Urothelium cell line (cell line): ENCODE results near the gene PLA2G6.
"Not testable (repeated sequence)": the region's sequence is repeated elsewhere in the genome, so short reads cannot be mapped to it uniquely, and the experiment has no call there.

Experiments used
- DNase-seq: peaks from one replicate; pipeline ENCODE4 v3.0.0; 2011; ENCODE audit warnings: low spot score, mixed read lengths
- FAIRE-seq: peaks from 2 replicates; lab custom pipeline; 2011; peaks lifted over from hg19 to GRCh38; lab: Jason Lieb, UNC

PLA2G6 gene

GRCh38 chr22:38171927-38172831, 9.5 kb downstream of the PLA2G6 start:
- FAIRE-seq (no peak), DNase-seq (peak; percentile 51)

- DNase-seq (no peak), FAIRE-seq (no peak)
These were observed 11.2 kb downstream of the PLA2G6 start for GRCh38 chr22:38170469-38170868.

- FAIRE-seq (no peak), DNase-seq (no peak)
These were observed 12.5 kb downstream of the PLA2G6 start for GRCh38 chr22:38169116-38169515.

DNA sequence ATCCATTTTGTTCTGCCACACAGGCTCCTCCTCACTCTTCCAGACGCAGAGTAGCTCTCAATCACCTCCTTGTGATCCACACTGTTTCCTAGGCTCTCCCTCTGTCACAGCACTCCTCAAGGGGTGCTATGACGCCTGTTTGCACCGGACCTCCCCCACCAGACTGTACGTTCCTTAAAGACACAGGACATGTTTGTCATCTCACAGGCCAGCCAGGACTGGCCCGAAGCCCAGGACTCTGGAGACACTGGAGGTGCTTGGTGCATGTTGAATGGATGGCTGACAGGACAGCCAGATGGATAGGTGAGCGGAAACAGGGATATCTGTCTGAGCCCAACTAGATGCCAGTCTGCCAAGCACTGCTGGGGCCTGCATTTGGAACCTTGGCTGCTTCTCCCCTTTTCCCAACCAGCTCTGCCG, 13.6 kb downstream of the PLA2G6 start:
- DNase-seq: no peak

GRCh38 chr22:38165922-38166593, 15.6 kb downstream of the PLA2G6 start:
- FAIRE-seq (no peak), DNase-seq (no peak)

More for the DNA sequence above, 13.6 kb downstream of the PLA2G6 start:
- FAIRE-seq: peak; percentile 30

DNA sequence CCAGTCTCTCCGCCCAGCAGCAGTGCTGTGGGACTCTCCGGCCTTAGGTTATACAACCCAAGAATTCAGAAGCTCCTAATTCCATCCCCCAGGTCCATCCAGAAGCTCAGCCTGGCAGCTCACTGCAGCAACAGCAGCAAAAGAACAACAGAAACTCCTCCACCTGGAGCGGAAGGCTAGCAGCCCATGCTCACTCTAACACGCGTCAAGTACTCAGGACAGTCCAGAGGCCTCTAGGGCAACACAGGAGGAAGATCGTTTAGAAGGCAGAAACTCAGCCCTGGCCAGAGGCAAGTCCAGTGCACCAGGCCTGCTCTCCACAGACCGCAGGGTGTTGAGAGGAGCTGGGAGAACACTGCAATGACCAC, 17.1 kb downstream of the PLA2G6 start:
- no peak for DNase-seq
- no peak for FAIRE-seq

DNA sequence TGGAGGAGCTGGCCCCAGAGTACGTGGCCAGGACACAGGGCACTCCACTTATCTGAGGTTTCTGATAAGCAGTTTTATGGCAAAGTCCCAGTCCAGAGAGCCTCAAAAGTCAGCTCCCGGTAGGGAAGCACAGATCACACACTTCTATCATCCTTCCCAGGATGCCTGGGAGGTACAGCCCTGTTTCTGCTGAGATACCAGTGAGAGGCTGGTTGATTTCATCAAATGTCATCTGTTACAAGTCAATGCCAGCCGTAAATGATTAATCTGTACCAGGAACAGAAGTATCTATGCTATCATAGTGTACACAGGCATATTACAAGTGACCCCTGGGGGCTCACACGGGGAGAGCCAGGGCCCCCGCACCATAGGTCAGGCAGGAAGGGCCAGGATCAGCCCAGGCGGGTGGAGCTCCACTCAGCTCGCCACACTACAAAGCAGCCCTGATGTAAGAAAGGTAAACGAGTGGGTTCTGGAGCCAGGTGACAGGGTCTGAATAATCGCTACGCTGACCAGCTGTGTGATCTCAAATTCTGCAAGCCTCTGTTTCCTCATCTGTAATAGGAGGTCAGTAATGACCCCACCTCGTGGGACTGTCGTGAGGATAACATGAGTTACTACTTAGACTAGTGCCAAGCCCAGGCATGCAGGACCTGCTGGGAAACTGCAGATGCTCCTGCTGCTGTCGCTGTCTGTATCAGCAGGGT, 17.6 kb downstream of the PLA2G6 start:
- DNase-seq (no peak), FAIRE-seq (no peak)

GRCh38 chr22:38162881-38163843, 18.5 kb downstream of the PLA2G6 start:
- DNase-seq: no peak
- no peak for FAIRE-seq

DNA sequence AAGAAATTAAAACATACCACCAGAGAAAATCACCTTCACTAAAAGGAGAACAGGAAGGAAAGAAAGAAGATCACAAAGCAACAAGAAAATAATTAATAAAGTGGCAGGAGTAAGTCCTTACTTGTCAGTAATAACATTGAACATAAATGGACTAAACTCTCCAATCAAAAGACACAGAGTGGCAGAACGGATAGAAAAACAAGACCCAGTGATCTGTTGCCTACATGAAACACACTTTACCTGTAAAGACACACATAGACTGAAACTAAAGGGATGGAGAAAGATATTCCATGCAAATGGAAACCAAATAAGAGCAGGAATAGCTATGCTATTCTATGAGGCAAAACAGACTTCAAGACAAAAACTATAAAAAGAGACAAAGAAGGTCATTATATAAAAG, 25.9 kb downstream of the PLA2G6 start:
- DNase-seq (no peak), FAIRE-seq (no peak)

DNA sequence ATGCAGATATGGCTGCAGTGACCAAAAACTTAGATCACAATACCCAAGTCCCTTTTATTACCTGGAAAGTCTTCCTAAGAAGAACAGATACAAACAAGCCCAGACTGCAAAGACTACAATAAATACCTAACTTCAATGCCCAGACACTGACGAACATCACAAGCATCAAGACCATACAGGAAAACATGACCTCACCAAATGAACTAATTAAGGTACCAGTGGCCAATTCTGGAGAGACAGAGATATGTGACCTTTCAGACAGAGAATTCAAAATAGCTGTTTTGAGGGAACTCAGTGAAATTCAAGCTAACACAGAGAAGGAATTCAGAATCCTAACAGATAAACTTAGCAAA, 27.1 kb downstream of the PLA2G6 start:
- not testable (repeated sequence) for FAIRE-seq, DNase-seq

DNA sequence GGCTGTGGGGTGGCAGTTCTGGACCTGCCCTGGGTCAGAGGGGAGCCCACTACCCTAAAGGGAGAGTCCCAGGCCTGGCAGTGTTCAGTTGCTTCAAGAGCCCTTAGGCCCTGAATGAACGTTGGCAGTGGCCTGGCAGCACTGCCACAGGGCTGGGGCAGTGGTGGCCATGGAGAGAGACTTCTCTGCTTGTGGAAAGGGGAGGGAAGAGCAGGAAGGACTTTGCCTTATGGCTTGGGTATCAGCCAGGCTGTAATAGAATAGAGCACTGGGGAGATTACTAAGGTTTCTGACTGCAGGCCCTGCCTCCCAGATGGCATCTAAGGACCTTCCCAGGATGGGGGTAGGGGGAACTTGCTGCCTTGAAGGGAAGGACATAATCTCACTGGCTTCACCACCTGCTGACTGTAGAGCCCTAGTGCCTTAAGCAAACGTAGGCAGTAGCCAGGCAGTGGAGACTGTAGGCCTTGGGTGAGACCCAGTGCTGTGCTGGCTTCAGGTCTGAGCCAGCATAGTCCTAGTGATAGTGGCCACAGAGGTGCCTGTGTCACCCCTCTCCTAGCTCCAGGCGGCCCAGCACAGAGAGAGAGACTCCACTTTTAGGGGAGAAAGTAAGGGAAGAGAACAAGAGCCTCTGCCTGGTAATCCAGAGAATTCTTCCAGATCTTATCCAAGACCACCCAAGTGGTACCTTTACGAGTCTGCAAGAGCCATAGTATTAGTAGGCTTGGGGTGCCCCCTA, 27.6 kb downstream of the PLA2G6 start:
- DNase-seq: no peak
- peak; percentile 66 for FAIRE-seq

DNA sequence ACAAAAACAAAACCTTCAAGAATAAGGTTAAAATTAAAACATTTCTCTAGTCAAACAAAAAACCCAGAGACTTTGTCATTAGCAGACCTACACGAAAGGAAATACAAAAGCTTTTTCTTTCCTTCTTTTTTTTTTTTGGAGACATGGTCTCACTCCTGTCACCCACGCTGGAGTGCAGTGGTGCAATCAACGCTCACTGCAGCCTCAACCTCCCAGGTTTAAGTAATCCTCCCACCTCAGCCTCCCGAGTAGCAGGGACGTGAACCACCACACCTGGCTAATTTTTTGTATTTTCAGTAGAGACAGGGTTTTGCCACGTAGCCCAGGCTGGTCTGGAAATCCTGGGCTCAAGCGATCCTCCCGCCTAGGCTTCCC, 30.5 kb downstream of the PLA2G6 start:
- DNase-seq (no peak), FAIRE-seq (no peak)

DNA sequence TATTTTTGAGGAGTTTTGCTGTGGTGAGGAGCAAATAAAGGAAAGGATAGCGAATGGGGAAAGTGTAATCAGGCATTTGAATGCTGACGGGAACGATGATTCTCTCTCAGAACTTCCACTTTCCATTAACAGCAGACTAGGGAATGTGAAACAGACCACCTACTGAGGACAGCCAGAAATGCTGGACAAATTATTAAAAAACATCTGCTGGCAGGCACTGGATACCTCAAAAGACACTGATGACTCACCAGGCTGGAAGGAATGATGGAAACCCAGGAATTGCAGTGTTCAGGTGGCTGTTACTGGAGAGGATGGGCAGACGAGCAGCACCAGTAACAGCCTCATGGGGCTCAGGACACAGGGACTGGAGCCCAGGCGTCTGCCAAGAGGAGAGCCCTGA, 33.4 kb downstream of the PLA2G6 start:
- DNase-seq (peak; percentile 86), FAIRE-seq (peak; percentile 80)

DNA sequence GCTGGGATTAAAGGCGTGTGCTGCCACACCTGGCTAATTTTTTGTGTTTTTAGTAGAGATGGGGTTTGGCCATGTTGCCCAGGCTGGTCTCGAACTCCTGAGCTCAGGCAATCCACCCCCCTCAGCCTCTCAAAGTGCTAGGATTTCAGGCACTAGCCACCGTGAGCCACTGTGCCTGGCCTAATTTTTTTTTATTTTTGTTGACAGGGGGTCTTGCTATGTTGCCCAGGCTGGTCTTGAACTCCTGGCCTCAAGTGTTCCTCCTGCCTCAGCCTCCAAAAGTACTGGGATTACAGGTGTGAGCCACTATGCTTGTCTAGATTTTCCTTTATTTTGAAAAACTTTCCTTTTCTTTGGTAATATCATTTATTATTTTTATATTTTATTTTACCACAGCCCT, 35.5 kb downstream of the PLA2G6 start:
- DNase-seq, FAIRE-seq: not testable (repeated sequence)

DNA sequence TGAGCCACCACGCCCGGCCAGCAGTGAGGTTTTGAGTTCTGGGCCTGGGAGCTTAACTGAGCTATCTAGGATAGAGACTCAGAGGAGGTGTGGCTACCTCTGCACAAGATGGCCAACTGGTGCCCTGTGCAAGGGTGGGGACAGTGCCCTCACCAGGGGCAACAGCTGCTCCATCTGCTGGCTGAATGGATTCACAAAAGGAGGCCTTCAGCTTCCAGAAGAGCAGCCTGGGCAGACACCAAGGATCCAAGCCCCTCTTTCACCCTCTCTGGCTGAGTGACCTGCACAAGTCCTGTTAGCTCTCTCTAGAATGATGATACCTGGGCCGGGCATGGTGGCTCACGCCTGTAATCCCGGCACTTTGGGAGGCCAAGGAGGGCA, 37.6 kb downstream of the PLA2G6 start:
- FAIRE-seq (no peak), DNase-seq (no peak)

DNA sequence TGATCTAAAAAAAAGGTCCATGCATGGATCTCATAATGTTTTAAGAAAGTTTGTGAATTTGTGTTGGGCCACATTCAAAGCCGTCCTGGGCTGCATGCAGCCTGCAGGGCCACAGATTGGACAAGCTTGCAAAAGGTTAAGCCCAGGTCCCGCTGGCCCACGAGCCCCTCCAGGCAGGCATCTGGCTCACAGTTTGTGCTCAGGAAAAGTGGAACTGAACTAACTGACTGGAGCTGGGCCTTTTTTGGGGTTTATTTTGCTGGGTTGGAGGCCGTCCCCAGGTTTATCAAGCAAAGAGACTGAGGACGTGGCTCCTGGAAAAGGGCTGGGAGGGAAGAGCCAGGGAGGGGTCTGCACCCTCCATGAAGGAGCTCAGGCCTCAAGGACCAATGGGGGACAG, 39.0 kb downstream of the PLA2G6 start:
- no peak for DNase-seq
- FAIRE-seq: no peak

DNA sequence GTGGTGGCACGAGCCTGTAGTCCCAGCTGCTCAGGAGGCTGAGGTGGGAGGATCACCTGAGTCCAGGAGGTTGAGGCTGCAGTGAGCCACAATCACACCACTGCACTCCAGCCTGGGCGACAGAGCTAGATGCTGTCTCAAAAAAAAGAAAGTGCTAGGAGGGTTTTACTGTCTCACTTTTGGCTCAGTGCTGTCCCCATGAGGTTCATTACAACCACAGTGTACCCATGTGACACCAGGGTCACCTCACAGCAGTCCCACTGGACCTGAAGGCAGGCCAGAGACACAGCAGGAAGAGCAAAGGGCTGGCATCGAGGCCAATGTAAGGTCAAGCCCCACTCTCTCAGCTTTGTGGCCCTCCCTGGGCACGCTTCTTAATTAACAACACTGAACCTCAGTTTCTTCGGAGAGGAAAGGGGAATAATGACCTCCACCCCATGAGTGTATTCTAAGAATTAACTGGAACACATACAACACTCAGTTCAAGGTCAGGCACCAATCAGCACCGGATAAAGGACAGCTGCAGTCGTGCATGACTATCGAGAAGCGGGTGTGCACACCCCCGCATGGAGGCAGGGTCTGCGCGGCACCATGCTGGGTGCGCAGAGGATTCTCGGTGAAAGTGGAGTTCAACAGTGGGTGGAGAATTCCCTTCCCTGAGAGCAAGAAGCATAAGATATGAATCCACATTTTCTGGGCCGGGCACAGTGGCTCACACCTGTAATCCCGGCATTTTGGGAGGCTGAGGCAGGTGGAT, 40.2 kb downstream of the PLA2G6 start:
- DNase-seq (no peak), FAIRE-seq (no peak)

GRCh38 chr22:38139901-38140300, 41.7 kb downstream of the PLA2G6 start:
- FAIRE-seq: no peak
- no peak for DNase-seq

DNA sequence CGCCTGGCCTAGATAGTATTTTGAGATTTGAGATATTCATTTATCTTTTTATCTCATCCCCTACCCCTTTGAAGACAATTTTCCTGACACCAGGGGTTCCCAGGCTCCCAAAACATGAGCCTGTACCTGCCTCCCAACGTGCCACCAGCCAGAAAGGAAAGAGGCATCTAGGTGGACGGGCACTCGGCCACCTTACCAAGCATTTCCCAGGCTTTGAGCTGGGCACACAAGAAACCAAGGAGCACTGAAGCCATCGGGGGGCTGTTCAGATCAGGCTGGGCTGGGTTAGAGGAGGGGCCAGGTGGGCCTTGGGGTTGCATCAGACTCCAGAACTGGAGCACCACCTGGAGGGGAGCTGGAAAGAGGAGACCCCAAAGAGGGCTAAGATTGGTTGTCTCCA, 42.7 kb downstream of the PLA2G6 start:
- no peak for DNase-seq
- FAIRE-seq: no peak
